CD4-positive, alpha-beta T cell treated with Interleukin-10 for 1 hour (primary cell): ENCODE data around the gene KDM4B.
A peak's percentile ranks its signal among the peaks of the same experiment; 100 is the strongest.

Experiments used
- DNase-seq: peaks from one replicate; pipeline ENCODE4 v3.0.0-alpha.2; 2020

KDM4B gene

DNA sequence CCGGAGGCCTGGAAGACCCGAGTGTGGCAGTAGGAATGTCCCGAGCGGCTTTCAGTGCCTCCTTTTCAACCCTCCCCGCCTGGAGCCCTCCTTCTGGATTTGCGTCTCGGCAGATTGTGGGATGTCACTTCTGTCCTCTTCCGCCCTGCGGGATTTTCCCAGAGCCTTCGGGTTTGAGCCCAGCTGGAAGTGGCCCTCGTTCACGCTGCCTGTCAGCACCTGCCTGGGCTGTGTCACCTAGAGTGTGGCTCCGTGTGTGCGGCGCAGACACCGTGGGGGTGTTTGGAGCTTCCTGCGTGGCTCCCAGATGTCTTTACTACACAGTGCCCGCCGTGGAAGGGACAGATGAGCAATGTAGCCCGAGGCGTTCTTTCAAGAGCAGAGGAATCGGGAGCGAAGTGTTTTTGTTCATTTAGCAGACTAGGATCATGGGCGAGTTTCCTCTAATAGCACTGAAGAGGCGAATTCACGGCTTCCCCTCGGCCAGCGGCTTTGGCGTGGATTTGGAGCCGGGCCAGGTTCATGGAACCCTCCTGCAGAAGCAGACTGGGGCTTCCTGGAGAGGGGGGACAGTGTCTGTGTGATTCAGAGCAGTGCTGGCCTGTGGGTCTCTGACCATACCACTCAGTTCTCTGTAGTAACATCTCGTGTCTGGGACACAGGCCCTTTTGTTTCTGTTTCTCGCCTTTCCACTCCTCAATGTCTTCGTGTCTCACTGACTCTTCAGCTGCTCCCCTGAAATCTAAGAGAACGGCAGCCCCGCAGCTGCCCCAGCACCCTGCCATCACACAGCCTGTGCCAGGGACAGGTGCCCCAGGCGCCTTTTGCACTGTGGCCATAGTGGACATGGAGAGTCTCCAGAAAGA, 68.0 kb downstream of the KDM4B start:
- no peak for DNase-seq

GRCh38 chr19:5037936-5038335, 69.0 kb downstream of the KDM4B start:
- no peak for DNase-seq

GRCh38 chr19:5038631-5039271, 69.8 kb downstream of the KDM4B start:
- no peak for DNase-seq

DNA sequence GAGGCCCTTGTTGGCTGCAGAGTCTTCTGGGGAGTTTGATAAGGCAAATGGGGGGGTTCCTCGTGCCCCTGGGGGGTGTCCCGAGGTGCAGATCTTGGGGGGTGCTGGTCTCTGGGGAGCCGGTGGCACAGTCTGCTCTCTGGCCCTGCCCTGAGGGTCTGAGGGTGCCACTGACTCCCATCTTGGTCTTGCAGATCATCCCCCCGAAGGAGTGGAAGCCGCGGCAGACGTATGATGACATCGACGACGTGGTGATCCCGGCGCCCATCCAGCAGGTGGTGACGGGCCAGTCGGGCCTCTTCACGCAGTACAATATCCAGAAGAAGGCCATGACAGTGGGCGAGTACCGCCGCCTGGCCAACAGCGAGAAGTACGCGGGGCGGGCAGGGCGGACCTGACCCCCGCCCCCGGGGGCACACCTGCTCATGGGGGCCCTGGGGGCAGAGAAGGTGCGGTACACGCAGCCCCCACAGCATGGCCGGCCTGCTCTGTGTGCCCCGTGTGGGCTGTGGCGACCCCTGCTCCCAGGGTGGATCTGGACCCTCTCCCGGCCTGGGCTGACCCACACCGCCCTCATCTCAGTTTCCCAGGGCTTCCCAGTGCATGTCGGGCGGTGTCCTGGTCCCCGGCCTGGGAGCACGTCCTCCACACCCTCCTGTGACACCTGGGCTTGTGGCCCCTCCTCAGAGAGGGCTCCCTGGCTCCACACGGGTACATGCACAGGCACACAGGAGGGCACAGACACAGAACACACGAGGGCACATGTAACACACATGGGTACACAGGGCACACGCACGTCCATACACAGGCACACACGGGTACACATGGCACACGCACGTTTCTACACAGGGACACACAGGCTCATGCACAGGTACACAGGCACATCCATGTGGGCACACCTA, 71.0 kb downstream of the KDM4B start:
- no peak for DNase-seq

- no peak for DNase-seq
These were observed 71.7 kb downstream of the KDM4B start for GRCh38 chr19:5040544-5041167.

DNA sequence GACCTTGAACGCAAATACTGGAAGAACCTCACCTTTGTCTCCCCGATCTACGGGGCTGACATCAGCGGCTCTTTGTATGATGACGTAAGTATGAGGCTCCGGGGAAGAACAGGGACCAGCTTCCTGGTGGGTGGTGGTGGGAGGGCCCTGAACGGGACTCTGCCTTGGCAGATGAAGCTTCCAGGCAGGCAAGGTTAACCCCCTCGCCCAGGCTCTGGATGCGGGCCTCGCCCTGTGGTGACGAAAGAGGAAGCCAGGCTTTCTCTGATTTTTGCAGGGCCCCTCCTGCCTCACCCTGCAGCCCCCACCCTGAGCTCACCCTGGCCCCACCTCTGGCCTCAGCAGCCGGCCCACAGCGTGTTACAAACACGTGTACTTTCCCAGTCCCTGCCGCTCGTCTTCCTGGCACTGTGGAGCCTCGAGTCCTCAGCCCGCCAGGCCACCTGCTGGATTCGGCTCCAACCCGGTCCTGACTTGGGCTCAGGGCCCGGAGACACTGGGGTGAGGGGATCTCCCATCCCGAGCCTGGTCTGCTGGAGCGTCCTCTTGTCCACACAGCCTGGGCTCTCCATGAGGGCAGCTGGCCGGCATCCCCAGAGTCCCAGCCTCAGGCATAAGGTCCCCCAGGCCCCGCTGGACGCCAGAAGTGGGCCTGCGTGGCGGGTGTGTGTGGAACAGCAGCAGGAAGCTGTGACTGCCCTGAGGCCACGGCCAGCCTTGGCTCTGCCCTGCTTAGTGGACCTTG, 72.4 kb downstream of the KDM4B start:
- DNase-seq = no peak

GRCh38 chr19:5041913-5042187, 72.9 kb downstream of the KDM4B start:
- DNase-seq = no peak

DNA sequence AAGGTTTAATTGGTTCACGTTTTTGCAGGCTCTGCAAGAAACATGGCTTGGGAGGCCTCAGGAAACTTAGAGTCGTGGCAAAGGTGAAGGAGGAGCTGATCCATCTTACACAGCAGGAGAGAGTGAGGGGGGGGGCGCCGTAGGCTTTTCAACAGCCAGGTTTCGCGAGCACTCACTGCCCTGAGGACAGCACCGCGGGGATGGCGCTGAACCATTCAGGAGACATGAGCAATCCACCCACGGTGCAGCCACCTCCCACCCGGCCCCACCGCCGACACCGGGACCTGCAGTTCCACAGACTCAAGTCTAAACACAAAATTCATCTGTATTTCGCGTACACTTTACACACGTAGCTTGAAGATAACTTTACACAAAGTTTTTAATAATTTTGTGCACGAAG, 73.6 kb downstream of the KDM4B start:
- no peak for DNase-seq

- no peak for DNase-seq
These were observed 76.1 kb downstream of the KDM4B start for GRCh38 chr19:5045029-5045428.

DNA sequence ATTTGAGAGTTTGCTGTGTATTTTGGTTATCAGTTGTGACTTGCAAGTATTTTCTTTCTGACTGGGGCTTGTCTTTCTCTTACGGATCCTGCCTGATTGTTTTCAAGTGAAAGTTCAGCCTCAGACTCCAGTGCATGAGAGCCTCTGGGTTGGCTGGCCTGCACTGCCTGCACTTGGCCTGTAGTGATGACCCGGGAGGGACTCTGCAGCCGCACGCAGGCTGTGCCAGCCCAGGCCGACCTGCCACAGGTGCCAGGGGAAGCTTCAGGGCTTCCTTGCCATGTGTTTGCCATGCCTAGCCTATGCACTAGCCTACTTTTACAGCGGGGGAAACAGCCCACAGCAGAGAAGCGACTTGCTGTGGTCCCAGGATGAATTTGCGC, 77.0 kb downstream of the KDM4B start:
- no peak for DNase-seq

GRCh38 chr19:5046339-5047039, 77.6 kb downstream of the KDM4B start:
- no peak for DNase-seq

GRCh38 chr19:5047251-5047935, 78.5 kb downstream of the KDM4B start:
- no peak for DNase-seq

- DNase-seq = peak; percentile 54
These were observed 79.3 kb downstream of the KDM4B start for GRCh38 chr19:5048091-5048726.

- DNase-seq = no peak
These were observed 80.0 kb downstream of the KDM4B start for GRCh38 chr19:5048727-5049553.

- DNase-seq = no peak
These were observed 80.6 kb downstream of the KDM4B start for GRCh38 chr19:5049561-5049960.

- no peak for DNase-seq
These were observed 81.2 kb downstream of the KDM4B start for GRCh38 chr19:5050067-5050656.

DNA sequence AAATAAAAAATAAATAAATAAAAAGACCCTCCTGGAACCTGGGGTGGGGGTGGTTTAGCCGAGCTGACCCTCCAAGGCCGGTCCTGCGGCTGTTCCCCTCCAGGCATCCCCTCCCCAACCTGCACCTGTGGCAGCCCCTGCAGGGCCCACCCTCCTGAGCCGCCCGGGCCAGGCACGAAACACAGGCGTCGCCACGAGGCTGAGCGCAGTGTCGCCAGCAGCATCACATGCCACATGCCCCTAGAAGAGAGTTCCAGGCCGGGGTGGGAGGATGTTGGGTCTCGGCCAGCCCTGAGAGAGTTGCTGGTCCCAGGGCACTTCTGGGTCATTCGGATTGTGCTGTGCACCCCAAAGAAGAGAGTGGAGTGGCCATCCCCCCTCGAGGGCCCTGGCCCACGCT, 82.0 kb downstream of the KDM4B start:
- no peak for DNase-seq

- DNase-seq = no peak
These were observed 82.7 kb downstream of the KDM4B start for GRCh38 chr19:5051619-5052018.

- DNase-seq = no peak
These were observed 83.6 kb downstream of the KDM4B start for GRCh38 chr19:5052515-5052914.
